HG02763 (cell line): Measurements from ENCODE around the gene ZP2.
"Not testable (repeated sequence)": the region's sequence is repeated elsewhere in the genome, so short reads cannot be mapped to it uniquely, and the experiment has no call there.

ENCODE experiments used
- ATAC-seq: cut with Tn5 transposase; IDR thresholded peaks from one replicate; pipeline ENCODE4 v1.9.1; 2021; ENCODE audit warnings: mild to moderate bottlenecking, moderate library complexity; ENCODE audit not compliant: unreplicated experiment

The ZP2 gene

GRCh38 chr16:21218153-21218552 lies 6.8 kb upstream of the ZP2 start:
- no peak for ATAC-seq

- ATAC-seq, result no peak
Observed at GRCh38 chr16:21217121-21217520, 5.7 kb upstream of the ZP2 start.

DNA sequence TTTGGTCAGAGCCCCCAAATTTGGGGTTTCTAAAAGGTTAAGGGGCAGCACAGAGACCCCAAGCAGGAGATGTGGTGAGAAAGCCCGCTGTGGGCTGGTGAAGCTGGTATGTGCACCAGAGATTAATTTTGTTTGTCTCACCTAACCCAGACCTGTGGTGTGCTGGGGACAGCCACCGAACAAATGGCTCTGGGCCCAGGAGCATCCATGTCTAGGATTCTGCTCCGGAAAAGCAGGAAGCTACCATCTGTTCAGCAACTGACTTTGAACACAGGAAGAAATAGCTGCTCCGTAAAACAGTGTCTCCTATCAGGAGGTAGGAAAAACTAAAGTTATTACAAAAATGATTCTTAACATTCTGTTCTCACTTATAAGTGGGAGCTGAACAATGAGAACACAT lies 2.7 kb upstream of the ZP2 start:
- ATAC-seq, result no peak

- no peak for ATAC-seq
Observed at GRCh38 chr16:21208446-21209230, 2.7 kb downstream of the ZP2 start.

DNA sequence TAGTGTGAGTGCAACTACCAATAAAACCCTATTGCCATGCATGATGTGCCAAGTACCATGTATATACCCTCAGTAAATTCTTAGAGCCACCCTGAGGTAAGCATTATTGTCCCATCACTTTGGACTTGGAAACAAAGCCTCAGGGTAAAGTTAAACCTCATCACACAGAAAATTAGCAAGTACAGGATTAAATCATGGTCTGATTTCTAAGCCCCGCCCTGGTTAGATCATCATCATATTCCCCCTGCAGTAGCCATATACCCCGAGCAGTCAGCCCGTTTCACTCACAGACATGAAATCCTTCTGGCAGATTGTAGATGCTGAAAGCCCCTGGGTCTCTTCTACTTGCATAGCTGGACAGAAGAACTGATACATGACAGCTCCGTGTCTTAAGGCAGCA lies 4.8 kb downstream of the ZP2 start:
- no peak for ATAC-seq

DNA sequence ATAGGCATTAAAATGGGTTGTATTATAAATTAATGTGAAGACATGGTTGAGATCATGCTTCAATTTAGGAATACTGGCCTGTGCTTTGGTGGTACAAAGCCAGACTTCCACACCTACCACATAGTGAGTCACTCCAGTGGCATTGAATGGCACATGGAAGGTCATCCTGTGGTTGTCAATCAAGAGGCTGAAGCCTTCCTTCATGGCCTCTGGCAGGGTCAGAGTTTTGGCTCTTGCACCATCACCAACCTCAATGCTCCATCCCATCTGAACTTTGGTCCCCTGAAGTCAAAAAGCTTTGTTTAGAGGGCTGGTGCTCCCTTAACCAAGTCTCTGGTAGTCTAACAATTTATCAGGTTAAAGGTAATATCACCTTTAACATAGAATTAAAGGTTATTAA lies 6.1 kb downstream of the ZP2 start:
- ATAC-seq, result no peak

GRCh38 chr16:21203155-21203797 lies 8.1 kb downstream of the ZP2 start:
- no peak for ATAC-seq

- ATAC-seq, result no peak
Observed at GRCh38 chr16:21199607-21200218, 11.7 kb downstream of the ZP2 start.

GRCh38 chr16:21197621-21198020 lies 13.8 kb downstream of the ZP2 start:
- ATAC-seq, result no peak

- no peak for ATAC-seq
Observed at GRCh38 chr16:21197112-21197511, 14.3 kb downstream of the ZP2 start.

GRCh38 chr16:21195330-21195729 lies 16.0 kb downstream of the ZP2 start:
- ATAC-seq, result not testable (repeated sequence)

DNA sequence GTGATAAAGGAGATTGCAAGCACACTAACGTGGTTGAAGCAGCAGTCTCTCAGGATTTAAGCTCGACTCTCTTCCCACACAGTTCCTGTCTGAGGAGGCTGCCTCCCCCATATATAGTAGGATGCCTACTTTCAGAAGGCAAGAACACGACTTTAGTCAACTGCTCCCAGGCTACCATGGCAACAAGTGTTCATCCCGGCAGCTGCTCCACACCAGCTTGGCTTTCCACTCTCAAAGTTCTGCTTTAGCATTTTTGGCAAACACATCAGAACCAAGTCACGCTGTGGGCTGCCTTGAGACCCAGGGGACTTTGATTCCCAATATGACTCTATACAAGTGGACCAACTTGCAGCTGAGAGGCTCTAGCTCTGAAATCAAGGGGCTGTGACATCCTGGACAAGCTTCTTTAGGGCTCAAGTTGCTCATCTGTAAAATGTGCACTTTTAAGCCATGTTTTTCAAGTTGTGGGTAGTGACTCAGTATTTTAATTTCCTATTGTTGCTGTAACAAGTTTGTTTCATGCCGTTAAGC lies 16.5 kb downstream of the ZP2 start:
- ATAC-seq, result no peak

GRCh38 chr16:21192991-21193390 lies 18.4 kb downstream of the ZP2 start:
- no peak for ATAC-seq

- ATAC-seq, result no peak
Observed at GRCh38 chr16:21190599-21190998, 20.8 kb downstream of the ZP2 start.

DNA sequence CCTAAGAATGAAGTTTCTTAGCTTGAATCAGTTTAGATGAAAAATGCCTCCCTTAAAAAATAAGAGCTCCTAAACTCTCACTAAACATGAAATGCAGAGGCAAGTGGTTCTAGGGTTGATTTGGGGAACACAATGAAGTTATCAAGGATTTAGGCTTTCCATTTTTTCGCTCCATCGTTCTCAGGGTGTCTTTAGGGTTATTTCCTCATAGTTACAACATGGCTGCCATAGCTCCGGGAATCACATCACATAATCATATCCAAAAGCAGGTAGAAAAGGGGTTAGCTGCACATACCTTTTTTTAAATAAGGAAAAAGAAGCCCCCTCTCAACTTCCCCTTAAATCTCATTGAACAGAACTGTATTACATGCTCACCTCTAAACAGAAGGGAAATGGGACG lies 21.4 kb downstream of the ZP2 start:
- ATAC-seq, result no peak

- ATAC-seq, result no peak
Observed at GRCh38 chr16:21189311-21189710, 22.1 kb downstream of the ZP2 start.

DNA sequence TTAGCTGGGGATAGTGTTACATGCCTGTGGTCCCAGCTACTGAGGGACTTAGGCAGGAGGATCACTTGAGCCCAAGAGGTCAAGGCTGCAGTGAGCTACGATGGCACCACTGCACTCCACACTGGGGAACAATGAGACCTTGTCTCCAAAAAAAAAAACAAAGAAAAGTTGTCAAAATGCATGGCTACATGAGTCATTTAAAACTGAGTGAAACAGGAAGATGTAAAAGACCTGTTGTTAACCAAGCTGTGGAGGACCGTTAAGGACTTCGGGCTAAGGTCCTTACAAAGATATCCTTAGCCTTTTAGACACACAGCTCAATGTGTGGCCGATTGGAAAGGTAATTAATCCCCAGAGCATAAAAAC lies 25.1 kb downstream of the ZP2 start:
- no peak for ATAC-seq

GRCh38 chr16:21185659-21186325 lies 25.6 kb downstream of the ZP2 start:
- ATAC-seq, result no peak

DNA sequence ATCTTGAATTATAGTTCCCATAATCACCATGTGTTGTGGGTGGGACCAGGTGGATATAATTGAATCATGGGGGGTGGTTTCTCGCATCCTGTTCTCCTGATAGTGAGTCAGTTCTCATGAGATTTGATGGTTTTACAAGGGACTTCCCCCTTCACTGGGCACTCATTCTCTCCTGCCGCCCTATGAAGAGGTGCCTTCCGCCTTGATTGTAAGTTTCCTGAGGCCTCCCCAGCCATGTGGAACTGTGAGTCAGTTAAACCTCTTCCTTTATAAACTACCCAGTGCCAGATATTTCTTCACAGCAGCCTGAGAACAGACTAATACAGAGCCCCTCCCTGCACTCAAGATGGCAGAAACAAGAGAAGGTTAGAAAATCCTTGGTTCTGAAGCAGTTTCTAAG lies 26.5 kb downstream of the ZP2 start:
- ATAC-seq, result no peak

GRCh38 chr16:21183995-21184394 lies 27.4 kb downstream of the ZP2 start:
- ATAC-seq, result no peak

GRCh38 chr16:21179983-21180365 lies 31.4 kb downstream of the ZP2 start:
- no peak for ATAC-seq
